Activated naive CD8-positive, alpha-beta T cell treated with anti-CD3 and anti-CD28 coated beads, Interleukin-2, amount 50 U/mL, for 24 hours (primary cell): ENCODE data around the gene LRRC1.

ENCODE experiments used
- ATAC-seq: fragments of 150-1000 bp; cut with Tn5 transposase; one replicate; pipeline ENCODE4 v1.10.0; 2021
- DNase-seq: peaks from one replicate; pipeline ENCODE4 v3.0.0; 2021
- H3K27ac Mint-ChIP-seq: one replicate; pipeline ENCODE4 v1.8.0; 2021; ENCODE audit warnings: mild to moderate bottlenecking, mixed read lengths
- H3K27me3 Mint-ChIP-seq: one replicate; pipeline ENCODE4 v1.8.0; 2021; ENCODE audit warnings: mixed read lengths
- H3K36me3 Mint-ChIP-seq: one replicate; pipeline ENCODE4 v1.8.0; 2021; ENCODE audit warnings: low read depth, mixed read lengths
- H3K4me1 Mint-ChIP-seq: one replicate; pipeline ENCODE4 v1.8.0; 2021; ENCODE audit warnings: mixed read lengths
- H3K4me3 Mint-ChIP-seq: one replicate; pipeline ENCODE4 v1.8.0; 2021; ENCODE audit warnings: mild to moderate bottlenecking, moderate library complexity, mixed read lengths
- H3K9me3 Mint-ChIP-seq: one replicate; pipeline ENCODE4 v1.8.0; 2021; ENCODE audit warnings: mixed read lengths

LRRC1 gene

DNA sequence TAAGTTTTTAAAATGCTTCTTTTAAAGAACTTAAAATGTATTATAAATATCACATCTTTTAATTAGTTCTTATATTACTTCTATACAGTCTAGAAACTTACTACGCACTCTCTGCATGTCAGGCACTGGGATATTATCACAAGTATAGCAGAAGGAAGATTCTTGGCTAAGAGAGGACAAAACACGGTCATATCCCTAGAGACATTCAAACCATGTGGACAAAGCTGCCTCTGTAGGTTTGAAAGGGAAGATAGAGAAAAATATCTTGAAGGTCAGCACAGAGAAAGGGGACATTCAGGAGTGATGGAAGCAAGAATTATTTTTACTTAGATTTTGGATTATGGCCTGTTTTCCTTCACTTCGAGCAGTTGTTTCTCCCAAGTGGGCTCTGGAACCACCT lies 64.1 kb downstream of the LRRC1 start:
- H3K27me3 Mint-ChIP-seq, result no peaks in the 10 kb centered on the region
- peaks cover 10% of the 10 kb centered on the region for H3K4me1 Mint-ChIP-seq
- no peak overlapping the region for H3K4me3 Mint-ChIP-seq
- H3K27ac Mint-ChIP-seq, result no peak overlapping the region
- no peaks in the 10 kb centered on the region for H3K36me3 Mint-ChIP-seq
- no peaks in the 10 kb centered on the region for H3K9me3 Mint-ChIP-seq
- no peak for DNase-seq
- no peak for ATAC-seq

DNA sequence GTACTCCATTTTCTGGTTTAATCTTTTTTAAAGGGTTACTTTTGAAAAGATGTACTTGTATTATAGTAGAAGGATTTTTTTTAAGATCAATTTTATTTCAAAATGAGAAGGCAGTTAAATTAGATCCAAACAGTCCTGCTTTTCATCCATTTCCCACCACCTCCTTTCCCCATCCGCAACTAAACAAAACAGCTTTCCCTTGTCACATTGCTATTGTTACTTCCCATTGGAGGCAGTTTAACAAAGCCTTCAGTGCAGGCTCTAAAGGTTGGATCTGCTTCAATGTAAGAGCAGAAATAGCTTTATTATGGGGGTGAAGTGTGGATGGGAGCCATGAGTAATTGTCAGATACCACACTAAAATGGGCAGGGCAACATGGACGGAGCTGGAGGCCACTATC lies 65.7 kb downstream of the LRRC1 start:
- Mint-ChIP-seq H3K4me1 (no peaks in the 10 kb centered on the region), H3K27me3 (no peaks in the 10 kb centered on the region), H3K4me3 (no peak overlapping the region), H3K9me3 (no peaks in the 10 kb centered on the region), H3K27ac (no peak overlapping the region), H3K36me3 (no peaks in the 10 kb centered on the region)
- DNase-seq (no peak), ATAC-seq (no peak)

DNA sequence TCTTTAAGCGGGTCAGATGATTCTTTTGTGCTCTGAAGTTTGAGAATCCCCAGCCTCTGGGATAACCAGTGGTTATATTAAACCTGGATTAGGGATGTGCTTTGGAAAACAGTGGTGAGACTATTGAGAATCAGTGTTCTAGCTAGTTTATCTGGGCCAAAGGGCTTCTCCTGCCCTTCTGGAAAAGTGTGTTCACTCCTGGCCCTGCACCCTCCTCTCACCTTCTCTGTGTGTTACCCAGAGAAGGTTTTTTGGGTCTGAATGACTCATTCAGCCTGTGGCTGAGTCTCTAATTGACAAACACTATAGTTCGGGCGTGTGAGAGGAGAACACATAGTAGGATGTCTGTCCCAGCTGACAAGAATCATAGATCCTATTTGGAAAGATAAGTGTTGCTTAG lies 66.7 kb downstream of the LRRC1 start:
- no peaks in the 10 kb centered on the region for H3K4me1 Mint-ChIP-seq
- H3K36me3 Mint-ChIP-seq, result no peaks in the 10 kb centered on the region
- no peaks in the 10 kb centered on the region for H3K27me3 Mint-ChIP-seq
- DNase-seq (no peak), ATAC-seq (peak; percentile 59)
- H3K4me3 Mint-ChIP-seq, result no peak overlapping the region
- no peak overlapping the region for H3K27ac Mint-ChIP-seq
- H3K9me3 Mint-ChIP-seq, result no peaks in the 10 kb centered on the region

DNA sequence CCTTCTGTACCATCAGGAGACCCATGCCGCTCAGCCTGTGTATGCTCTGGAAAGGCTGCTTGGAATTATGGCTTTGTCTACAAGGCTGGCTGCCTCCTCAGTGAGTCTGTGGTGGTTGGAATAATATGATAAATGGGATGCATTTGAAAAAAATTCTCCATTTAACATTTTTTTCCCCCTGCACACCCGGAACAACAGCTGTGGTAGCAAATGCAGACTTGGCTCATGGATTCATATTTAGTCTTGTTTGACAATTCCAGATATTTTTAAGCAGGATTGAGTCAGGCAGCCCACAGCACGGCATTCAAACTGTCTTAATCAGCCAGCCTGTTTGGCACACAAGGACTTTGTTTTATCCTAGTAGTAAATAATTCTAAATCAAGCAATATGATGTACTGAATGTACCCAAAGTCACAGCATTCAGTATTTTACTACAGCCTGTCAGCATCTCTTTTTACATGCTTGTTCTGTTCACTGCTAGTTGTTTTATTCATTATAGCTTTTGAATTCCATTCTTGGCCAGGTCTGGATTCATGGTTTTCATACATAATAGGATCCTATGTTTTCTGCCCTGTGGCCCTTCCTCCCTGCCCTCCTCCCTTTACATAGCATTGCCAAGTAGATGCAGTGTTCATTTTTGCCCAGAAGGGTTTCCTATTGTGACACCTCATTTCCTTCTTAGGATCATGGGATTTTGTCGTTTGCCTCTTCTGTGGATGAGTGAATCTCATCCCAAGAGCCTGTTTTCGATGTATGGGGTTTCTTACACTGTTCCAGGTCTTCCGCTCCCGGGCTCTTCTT lies 68.1 kb downstream of the LRRC1 start:
- Mint-ChIP-seq H3K27me3 (no peaks in the 10 kb centered on the region), H3K4me1 (no peaks in the 10 kb centered on the region), H3K27ac (no peak overlapping the region), H3K4me3 (no peak overlapping the region), H3K9me3 (no peaks in the 10 kb centered on the region), H3K36me3 (no peaks in the 10 kb centered on the region)
- ATAC-seq, result no peak
- no peak for DNase-seq

DNA sequence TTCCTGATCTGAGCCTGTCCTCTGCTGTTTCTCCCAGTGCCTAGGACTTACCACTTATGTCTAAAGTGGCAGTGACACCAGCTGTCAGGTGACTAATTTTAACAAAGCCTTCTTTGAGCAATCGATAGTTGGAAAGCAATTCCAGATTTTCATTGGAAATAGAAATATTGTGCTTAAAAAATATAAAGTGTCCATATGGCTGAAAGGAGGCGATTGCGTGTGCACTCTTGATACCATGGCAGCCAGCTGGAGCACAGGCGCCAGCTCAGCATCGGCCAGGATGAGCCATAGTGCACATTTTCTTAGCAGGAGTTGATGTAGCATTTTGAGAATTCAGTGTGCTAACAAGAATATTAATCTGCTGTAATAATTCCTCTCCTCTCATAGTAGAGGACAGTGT lies 70.0 kb downstream of the LRRC1 start:
- Mint-ChIP-seq H3K27me3 (no peaks in the 10 kb centered on the region), H3K4me3 (no peak overlapping the region), H3K4me1 (no peaks in the 10 kb centered on the region), H3K36me3 (no peaks in the 10 kb centered on the region), H3K27ac (no peak overlapping the region), H3K9me3 (no peaks in the 10 kb centered on the region)
- DNase-seq, result no peak
- no peak for ATAC-seq

DNA sequence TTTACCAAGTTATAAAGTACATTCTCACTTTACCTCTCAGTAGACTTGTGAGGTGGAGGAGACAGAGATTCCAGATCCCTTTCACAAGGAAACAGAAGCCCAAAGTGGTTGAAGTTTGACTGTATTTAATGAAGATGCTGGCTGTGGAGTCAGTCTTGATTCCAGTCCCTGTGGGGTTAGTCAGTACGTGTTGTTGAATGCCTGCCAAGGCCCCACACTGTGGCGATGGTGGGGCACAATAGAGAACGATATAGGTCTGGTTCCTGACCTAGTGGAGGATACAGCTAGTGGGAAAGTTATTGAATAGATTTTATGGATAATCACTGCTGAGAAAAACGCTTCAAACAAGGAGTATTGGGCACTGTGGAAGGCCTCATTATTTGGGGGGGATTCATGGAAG lies 71.4 kb downstream of the LRRC1 start:
- no peak overlapping the region for H3K27ac Mint-ChIP-seq
- H3K27me3 Mint-ChIP-seq, result no peaks in the 10 kb centered on the region
- H3K9me3 Mint-ChIP-seq, result peaks cover 4% of the 10 kb centered on the region
- no peak overlapping the region for H3K4me3 Mint-ChIP-seq
- no peaks in the 10 kb centered on the region for H3K4me1 Mint-ChIP-seq
- DNase-seq, result no peak
- no peaks in the 10 kb centered on the region for H3K36me3 Mint-ChIP-seq
- ATAC-seq, result no peak

DNA sequence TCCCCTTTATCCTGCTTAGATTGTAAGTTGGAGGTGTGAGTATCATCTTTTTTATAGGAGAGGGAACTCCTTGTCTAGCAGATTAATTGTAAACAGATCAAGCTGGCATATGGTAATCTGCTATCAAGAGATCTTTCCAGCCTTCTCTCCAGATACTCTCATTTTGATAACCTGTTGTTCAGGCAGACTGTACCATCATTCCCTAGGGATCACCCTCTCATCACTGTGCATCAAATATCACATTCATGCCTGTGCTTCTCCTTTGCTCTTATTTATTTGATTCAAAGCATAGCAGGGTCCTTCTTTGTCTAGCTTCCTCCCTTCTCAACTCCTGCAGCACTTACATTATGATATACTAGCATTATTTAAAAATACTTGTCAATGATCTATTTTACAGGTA lies 73.8 kb downstream of the LRRC1 start:
- no peaks in the 10 kb centered on the region for H3K36me3 Mint-ChIP-seq
- H3K4me3 Mint-ChIP-seq, result no peak overlapping the region
- no peak overlapping the region for H3K27ac Mint-ChIP-seq
- DNase-seq (no peak), ATAC-seq (no peak)
- H3K27me3 Mint-ChIP-seq, result no peaks in the 10 kb centered on the region
- H3K4me1 Mint-ChIP-seq, result no peaks in the 10 kb centered on the region
- peaks cover 5% of the 10 kb centered on the region for H3K9me3 Mint-ChIP-seq

DNA sequence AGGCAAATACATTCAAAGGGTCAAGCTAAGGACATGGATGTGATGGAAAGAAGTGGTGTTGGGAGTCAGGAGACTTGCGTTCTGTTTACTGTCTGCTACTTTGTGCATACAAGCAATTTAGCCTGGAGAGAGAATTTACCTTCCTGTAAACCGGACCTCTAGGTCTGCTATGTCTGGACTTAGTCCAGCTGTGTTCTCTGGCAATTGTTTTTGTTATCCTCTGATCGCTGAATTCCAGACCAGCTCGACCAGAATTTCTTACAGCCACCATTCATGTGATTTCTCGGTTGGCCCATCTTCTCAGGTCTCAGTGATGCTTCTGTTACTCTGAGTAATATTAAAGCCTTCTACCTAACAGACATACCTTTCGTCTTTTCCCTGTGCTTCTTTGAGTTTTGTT lies 75.2 kb downstream of the LRRC1 start:
- no peaks in the 10 kb centered on the region for H3K4me1 Mint-ChIP-seq
- DNase-seq (no peak), ATAC-seq (no peak)
- no peaks in the 10 kb centered on the region for H3K27me3 Mint-ChIP-seq
- H3K4me3 Mint-ChIP-seq, result no peak overlapping the region
- peaks cover 5% of the 10 kb centered on the region for H3K9me3 Mint-ChIP-seq
- H3K27ac Mint-ChIP-seq, result no peak overlapping the region
- no peaks in the 10 kb centered on the region for H3K36me3 Mint-ChIP-seq

DNA sequence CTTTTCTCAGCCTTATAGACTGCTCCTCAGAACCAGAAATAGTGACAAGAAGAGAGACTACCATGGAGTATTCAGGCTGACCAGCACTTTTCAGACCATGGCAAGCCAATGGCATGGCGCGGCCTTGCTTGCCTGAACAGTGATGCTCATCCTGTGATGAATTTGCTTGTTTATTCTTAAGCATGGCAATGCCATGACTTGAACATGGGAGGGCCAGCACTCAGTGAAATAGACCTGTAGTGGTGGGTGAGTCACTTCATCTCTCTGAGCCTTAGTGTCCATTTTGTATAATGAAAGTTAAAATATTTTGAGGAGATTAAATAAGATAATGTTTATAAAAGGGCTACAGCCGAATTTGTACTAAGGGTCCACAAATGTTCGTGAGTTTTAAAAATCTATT lies 79.1 kb downstream of the LRRC1 start:
- ATAC-seq (no peak), DNase-seq (no peak)
- H3K36me3 Mint-ChIP-seq, result no peaks in the 10 kb centered on the region
- H3K27me3 Mint-ChIP-seq, result no peaks in the 10 kb centered on the region
- H3K4me3 Mint-ChIP-seq, result no peak overlapping the region
- H3K9me3 Mint-ChIP-seq, result peaks cover 11% of the 10 kb centered on the region
- no peak overlapping the region for H3K27ac Mint-ChIP-seq
- no peaks in the 10 kb centered on the region for H3K4me1 Mint-ChIP-seq

DNA sequence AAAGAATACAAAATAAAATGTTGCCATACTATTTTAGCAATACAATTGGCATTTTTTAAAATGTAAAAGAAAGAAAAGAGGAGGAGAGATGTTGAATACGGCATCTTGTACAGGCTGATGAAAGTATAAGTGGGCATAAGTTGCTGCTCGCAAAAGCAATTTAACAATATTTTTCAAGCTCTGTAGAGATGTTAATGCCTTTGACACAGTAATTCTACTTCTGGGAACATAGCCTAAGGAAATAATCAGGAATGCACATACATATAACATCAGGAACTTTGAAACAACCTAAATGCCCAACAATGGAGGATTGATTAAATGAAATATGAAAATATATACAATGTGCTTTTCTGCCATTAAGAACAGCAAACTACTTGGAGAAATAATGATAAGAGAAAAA lies 80.2 kb downstream of the LRRC1 start:
- no peak overlapping the region for H3K4me3 Mint-ChIP-seq
- DNase-seq, result no peak
- no peaks in the 10 kb centered on the region for H3K36me3 Mint-ChIP-seq
- H3K9me3 Mint-ChIP-seq, result peaks cover 11% of the 10 kb centered on the region
- ATAC-seq, result no peak
- no peaks in the 10 kb centered on the region for H3K4me1 Mint-ChIP-seq
- H3K27ac Mint-ChIP-seq, result no peak overlapping the region
- no peaks in the 10 kb centered on the region for H3K27me3 Mint-ChIP-seq

DNA sequence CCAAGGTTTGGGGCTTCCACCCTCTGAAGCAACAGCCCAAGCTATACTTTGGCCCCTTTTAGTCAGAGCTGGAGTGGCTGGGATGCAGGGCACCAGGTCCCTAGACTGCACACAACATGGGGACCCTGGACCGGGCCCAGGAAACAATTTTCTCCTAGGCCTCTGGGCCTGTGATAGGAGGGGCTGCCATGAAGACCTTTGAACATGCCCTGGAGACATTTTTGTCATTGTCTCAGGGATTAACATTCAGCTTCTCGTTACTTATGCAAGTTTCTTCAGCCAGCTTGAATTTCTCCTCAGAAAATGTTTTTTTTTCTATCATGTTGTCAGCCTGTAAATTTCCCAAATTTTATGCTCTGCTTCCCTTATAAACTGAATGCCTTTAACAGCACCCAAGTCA lies 82.3 kb downstream of the LRRC1 start:
- Mint-ChIP-seq H3K4me1 (no peaks in the 10 kb centered on the region), H3K27ac (no peak overlapping the region)
- no peak for ATAC-seq

DNA sequence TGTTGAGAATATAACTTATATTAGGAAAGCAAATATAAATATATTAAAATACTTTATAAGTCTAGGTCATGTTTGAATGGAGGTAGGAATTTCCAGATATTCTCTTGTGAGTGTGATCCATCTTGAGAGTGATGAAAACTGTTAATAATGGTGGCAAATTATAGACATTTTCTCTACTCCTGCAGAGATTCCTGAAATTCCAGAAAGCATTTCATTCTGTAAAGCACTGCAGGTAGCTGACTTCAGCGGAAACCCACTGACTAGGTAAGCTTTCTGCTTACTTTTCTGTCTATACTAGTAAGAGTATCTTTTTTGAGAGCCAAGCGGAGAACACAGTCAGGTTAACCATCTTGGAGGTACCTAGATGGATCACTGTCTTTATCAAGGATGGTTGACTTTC lies 84.0 kb downstream of the LRRC1 start:
- H3K9me3 Mint-ChIP-seq, result peaks cover 5% of the 10 kb centered on the region
- ATAC-seq, result no peak
- H3K4me1 Mint-ChIP-seq, result no peaks in the 10 kb centered on the region
- no peak for DNase-seq
- no peak overlapping the region for H3K27ac Mint-ChIP-seq
- no peak overlapping the region for H3K4me3 Mint-ChIP-seq
- no peaks in the 10 kb centered on the region for H3K27me3 Mint-ChIP-seq
- no peaks in the 10 kb centered on the region for H3K36me3 Mint-ChIP-seq

More for the DNA sequence above, 82.3 kb downstream of the LRRC1 start:
- no peak for DNase-seq
- peaks cover 5% of the 10 kb centered on the region for H3K9me3 Mint-ChIP-seq
- H3K27me3 Mint-ChIP-seq, result no peaks in the 10 kb centered on the region
- no peak overlapping the region for H3K4me3 Mint-ChIP-seq
- no peaks in the 10 kb centered on the region for H3K36me3 Mint-ChIP-seq

DNA sequence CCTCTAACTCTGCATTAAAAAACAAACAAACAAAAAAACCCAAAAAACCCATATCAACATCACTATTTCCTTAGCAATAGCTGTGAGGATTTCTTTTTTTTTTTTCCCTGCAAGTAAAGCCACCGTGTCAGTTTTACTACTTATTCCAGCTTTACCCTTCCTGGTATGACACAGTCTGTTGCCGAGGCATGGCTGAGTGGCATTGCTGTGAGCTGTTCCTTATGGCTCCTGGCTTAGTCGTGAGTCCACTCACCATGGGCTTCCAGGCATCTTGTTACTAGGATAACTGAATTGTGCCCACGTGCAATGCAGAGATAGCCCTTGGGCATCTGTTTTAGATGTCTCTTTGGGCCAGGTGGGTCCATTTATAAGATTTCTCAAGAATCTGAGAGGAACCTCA lies 84.8 kb downstream of the LRRC1 start:
- H3K9me3 Mint-ChIP-seq, result peaks cover 5% of the 10 kb centered on the region
- ATAC-seq (no peak), DNase-seq (no peak)
- no peak overlapping the region for H3K4me3 Mint-ChIP-seq
- no peaks in the 10 kb centered on the region for H3K36me3 Mint-ChIP-seq
- no peaks in the 10 kb centered on the region for H3K4me1 Mint-ChIP-seq
- no peak overlapping the region for H3K27ac Mint-ChIP-seq
- no peaks in the 10 kb centered on the region for H3K27me3 Mint-ChIP-seq

DNA sequence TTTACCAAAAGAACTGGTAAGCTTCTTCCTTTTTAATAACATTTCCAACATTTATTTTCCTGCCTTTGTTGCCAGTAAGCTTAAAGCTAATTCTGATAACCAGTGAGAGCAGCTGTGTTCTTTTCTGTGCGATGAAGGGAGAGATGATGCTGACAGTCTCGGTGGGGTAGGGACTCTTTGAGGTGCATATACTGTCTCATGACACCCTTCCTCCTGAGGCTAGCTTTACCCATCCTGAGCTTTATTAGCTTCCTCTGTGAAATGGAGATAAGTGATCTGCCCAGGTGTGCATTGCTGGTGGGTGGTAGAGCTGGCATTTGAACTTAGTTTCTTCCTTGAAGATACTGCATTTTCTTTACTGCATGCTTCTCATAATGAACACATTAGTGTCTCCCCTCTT lies 92.5 kb downstream of the LRRC1 start:
- Mint-ChIP-seq H3K27me3 (no peaks in the 10 kb centered on the region), H3K4me3 (no peak overlapping the region), H3K36me3 (no peaks in the 10 kb centered on the region), H3K27ac (no peak overlapping the region), H3K9me3 (no peaks in the 10 kb centered on the region), H3K4me1 (peaks cover 7% of the 10 kb centered on the region)
- DNase-seq (no peak), ATAC-seq (no peak)

DNA sequence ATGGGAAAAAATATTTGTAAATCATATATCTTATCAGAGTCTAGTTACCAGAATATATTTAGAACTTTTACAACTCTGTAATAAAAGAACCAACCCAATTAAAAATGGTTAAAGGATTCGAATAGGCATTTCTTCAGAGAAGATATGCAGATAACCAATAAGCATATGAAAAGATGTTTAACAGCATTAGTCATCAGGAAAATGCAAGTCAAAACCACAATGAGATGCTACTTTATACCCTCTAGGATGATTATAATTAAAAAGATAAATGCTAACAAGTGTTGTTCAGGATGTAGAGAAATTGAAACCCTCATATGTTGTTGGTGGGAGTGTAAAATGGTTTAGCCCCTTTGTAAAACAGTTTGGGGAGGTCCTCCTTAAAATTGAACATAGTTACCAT lies 94.1 kb downstream of the LRRC1 start:
- H3K36me3 Mint-ChIP-seq, result no peaks in the 10 kb centered on the region
- H3K4me1 Mint-ChIP-seq, result peaks cover 10% of the 10 kb centered on the region
- DNase-seq (no peak), ATAC-seq (no peak)
- H3K27ac Mint-ChIP-seq, result no peak overlapping the region
- H3K9me3 Mint-ChIP-seq, result no peaks in the 10 kb centered on the region
- no peaks in the 10 kb centered on the region for H3K27me3 Mint-ChIP-seq
- H3K4me3 Mint-ChIP-seq, result no peak overlapping the region

DNA sequence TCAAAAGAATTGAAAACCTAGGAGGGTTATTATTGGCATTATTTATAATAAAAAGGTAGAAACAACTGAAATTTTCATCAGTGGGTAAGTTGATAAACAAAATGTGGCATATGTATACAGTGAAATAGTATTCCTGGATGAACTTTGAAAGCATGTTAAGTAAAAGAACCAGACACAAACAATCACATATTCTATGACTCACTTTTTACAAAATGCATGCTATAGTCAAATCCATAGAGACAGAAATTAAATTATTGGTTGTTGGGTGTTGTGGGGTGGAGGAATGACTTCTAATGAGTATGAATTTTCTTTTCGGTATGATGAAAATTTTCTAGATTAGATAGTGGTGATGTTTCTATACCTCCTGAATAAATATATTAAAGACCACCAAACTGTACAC lies 94.6 kb downstream of the LRRC1 start:
- no peak for ATAC-seq
- Mint-ChIP-seq H3K27me3 (no peaks in the 10 kb centered on the region), H3K36me3 (no peaks in the 10 kb centered on the region), H3K4me3 (no peak overlapping the region), H3K9me3 (no peaks in the 10 kb centered on the region), H3K4me1 (peaks cover 15% of the 10 kb centered on the region), H3K27ac (no peak overlapping the region)
- no peak for DNase-seq
